Measurements from ENCODE around the gene CFAP99.

The CFAP99 gene

DNA sequence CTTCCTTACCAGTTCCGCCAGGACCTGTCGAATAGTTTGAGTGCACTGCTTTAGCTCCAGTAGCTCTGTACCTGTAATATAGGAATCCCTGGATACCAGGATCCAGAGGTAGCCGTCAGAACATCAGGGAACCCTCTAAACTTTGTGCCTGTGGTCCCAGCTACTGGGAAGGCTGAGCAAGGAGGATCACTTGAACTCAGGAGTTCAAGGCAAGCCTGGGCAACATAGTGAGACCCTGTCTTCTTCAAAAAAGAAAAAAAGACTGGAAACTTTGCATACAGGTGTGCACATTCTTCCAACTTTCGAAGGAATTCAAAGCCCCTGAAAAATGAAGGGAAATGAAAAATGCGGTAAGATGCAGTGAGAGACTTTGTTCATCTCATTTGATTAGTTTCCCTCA is 85.1 kb downstream of the CFAP99 start:
- no peak for DNase-seq (ENCODE audit: low read depth, low spot score)

DNA sequence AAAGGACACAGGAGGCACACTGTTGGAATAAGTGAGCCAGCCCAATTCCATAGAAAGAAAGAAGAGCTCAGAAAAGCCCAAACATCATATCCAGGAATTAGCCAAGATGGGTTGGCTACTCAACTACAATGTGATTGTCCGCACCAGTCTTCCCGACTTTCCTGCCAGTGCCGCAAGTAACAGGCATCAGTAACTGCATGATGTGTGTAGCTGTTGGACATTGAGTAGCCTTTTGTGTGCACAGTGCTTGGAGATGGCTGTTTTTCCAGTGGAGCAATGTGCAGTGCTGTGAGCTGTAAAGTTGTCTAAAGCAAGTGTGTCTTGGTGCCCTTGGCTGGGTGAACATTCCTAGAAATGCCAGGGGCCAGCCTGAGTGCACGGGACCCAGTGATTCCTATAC is 88.5 kb downstream of the CFAP99 start:
- DNase-seq (ENCODE audit: low read depth, low spot score), result no peak

DNA sequence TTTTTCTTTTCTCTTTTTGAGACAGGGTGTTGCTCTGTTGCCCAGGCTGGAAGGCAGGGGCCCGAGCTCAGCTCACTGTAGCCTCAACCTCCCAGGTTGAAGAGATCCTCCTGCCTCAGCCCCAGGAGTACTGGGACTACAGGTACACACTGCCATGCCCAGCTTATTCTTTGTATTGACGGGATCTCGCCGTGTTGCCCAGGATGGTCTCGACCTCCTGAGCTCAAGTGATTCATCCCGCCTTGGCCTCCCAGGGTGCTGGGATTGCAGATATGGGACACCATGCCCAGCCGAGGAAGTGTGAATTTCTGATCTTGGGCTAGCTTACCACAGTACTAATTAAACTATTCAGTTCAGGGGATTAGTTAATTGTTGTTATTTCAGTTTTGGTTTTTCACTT is 89.1 kb downstream of the CFAP99 start:
- DNase-seq (ENCODE audit: low read depth, low spot score), result no peak

DNA sequence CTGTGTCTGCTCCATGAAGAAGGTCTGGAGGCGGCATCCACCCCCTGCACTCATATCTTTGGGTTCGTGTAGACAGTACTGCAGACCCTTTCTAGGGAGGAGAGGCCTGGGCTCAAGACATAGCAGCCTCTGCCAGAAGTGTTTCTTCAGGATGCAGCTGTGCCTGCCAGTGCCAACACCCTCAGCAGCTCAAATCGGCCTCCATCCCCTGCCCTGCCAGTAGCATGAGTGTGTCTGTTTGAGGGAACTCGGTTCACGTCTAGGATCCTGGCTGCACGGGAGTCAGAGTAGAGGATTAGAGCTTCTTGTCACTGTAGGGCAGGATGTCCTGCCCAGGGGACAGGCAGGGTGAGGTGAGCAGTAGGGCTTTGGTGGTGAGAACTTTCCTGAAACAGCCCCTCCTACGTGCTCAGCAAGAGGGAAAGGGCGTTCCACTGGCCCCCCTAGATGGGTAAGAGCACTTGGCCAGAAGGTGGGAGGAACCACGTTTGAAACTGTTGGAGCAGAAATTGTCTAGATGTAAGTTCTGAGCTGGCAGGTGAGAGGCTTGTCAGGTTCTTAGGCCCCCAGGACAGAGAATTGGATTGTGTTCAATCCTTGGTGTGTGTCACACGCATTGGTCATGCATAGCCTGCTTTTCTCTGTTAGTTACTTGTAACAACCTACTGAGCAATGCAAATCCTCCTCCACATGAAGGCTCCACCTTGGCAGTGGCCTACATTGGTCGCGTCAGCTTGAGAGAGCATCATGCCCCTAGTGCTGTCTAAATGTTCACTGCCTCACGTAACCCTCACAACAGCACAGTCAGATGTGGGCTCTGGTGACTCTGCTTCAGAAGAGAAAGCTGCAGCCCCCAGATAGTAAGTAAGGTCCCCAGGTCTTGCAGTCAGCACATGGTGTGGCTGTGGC is 91.8 kb downstream of the CFAP99 start:
- no peak for DNase-seq (ENCODE audit: low read depth, low spot score)

DNA sequence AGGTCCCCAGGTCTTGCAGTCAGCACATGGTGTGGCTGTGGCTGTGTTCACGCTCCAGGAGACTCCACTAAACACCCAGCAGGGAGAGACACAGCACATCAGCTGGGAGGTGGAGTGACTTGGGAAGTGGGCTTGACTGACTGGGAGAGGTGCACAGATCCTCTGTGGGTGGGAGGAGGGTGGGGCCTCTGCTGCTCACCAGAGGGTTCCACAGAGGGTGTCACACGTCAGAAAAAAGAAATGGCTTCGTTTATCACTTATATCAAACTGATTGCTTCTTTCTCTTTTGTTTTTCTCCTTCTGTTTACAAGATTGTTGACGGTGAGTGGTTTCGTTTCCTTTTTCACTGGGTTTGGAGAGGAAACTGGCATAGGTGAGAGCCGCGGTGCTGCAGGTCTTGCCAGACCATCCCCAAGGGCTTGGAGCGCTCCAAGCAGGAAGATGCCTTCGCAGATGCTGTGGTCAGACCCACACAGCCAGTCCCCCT is 92.9 kb downstream of the CFAP99 start:
- no peak for DNase-seq (ENCODE audit: low read depth, low spot score)

Data from brain pericyte (primary cell).